GM15510 (cell line): Measurements from ENCODE around the gene RFC2.

Source experiments
- POLR2A ChIP-seq: IDR thresholded peaks from 3 replicates; pipeline ENCODE4 v1.6.1; 2011; ENCODE audit warnings: borderline replicate concordance; ENCODE audit not compliant: insufficient read length; ENCODE audit errors: extremely low read depth

RFC2 gene

DNA sequence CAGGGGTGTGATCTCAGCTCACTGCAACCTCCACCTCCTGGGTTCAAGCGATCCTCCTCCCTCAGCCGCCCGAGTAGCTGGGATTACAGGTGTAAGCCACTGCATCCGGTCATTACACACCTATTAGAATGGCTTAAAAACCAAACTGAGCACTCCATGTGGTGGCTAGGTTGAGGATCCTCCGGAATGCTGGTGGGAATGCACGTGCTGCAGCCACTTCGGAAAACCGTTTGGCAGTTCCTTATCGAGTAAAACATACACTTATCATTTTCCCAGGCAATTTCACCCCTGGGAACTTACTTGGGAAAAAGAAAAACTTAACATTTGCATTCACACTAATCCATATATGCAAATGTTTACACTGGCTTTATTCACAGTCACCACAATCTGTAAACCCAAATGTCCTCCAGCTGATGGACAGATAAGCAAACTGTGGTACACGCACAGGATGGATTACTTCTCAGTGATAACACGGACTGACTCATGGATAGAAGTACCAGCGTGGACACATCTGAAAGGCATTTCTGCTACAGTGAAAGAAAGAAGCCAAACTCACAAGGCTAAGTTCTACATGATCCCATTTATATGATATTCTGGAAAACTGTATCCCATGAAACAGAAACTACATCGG, 20.4 kb downstream of the RFC2 start:
- TF ChIP-seq POLR2A: no peak

DNA sequence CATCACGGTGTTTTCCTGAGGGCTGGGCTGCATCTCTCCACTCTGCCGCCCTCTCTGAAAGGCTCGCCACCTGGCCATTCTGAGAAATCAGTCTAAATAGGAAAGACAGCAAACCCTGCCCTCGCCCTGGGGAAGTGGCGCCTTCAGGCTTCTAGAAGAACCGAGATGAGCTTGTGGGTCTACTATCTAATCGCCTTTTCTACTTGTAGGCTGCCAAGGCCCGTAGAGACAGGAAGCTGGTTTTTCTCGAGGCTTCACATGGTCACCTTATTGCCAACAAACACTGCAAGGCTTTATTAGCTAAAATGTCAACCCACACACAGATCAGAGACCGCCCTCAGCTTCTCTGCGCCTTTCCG, 23.0 kb downstream of the RFC2 start:
- no peak for TF ChIP-seq POLR2A

GRCh38 chr7:74230446-74231231, 23.6 kb downstream of the RFC2 start:
- no peak for TF ChIP-seq POLR2A

GRCh38 chr7:74228951-74229900, 25.0 kb downstream of the RFC2 start:
- peak; percentile 24 for TF ChIP-seq POLR2A

DNA sequence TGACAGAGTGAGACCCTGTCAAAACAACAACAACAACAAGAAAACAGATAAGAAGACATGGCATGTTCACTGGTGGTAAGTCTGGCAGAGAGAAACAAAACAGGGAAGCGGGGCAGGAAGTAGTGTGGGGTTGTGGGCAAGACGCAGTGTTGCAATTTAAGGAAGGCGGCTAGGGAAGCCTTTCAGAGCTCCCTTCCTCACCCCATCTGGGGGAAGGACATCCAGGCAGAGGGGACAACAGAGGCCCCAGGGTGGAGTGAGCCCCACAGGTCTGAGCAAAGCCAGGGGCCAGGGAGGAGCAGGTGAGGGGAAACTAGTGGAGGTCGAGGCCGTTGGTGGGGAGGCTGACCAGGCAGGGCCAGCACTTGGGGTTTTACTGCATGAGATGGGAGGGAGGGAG, 27.6 kb downstream of the RFC2 start:
- peak; percentile 24 for TF ChIP-seq POLR2A

DNA sequence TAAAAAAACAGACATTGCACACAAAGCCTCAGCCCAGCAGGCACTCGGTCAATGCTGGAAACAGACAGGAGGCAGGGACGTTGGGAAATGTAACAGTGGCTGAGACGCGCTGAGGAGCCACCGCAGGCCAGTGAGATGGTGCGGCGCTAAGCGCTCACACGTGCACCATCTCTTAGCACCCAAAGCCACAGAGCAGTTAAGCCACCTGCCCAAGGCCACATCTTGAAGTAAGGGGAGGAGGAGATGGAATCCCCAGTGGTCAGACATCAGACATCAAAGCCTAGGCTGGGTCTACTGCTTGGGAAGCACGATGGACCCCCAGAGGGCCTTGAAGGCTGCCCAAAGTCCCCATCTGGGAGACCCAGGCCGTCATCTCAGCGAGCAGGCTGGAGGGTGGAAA, 28.8 kb downstream of the RFC2 start:
- no peak for TF ChIP-seq POLR2A

DNA sequence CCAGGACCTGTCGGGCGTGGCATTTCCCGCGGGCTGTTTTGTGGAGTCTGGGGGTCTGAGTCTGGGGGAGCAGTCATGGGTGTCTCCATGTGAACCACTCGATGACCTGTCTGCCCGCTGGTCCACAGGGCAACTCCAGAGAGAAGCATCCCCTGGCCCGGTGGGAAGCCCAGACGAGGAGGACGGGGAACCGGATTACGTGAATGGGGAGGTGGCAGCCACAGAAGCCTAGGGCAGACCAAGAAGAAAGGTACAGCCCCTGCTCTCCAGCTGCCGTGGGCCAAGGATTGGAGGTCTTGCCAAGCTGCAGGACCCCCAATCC, 29.7 kb downstream of the RFC2 start:
- no peak for TF ChIP-seq POLR2A

- no peak for TF ChIP-seq POLR2A
Observed at GRCh38 chr7:74223711-74224510, 30.3 kb downstream of the RFC2 start.

DNA sequence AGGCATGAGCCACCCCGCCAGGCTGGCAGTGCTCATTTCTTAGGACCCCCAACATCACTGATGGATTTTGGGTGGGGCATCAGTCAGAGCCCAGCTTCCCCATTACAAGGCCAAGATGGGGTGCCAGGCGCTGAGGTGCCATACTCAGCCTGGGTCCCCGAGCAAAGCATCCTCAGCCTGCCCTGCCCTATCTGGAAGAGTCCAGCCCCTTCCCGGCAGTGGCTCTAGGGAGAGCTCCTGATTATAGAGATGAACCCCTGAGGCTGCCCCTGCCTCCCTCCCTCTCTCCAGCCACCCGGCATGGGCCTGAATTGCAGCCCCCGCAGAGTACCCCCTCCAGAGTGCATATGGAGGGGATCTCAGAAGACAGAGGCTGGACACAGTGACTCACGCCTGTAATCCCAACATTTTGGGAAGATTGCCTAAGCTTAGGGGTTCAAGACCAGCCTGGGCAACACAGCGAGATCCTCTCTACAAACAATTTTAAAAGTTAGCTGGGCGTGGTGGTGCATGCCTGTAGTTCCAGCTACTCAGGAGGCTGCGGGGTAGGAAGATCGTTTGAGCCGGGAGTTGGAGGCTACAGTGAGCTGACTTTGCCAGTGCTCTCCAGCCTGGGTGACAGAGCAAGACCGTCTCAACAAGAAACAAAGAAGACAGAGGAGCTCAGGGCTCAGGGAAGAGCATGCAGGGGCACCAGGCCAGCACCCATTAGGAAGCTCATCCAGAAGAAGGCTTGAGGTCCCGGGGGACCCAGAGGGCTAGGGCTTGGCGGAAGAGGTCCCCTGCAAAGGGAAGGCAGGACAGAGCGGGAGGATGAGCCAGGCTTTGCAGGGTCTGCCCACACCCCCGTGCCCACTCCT, 31.1 kb downstream of the RFC2 start:
- no peak for TF ChIP-seq POLR2A

DNA sequence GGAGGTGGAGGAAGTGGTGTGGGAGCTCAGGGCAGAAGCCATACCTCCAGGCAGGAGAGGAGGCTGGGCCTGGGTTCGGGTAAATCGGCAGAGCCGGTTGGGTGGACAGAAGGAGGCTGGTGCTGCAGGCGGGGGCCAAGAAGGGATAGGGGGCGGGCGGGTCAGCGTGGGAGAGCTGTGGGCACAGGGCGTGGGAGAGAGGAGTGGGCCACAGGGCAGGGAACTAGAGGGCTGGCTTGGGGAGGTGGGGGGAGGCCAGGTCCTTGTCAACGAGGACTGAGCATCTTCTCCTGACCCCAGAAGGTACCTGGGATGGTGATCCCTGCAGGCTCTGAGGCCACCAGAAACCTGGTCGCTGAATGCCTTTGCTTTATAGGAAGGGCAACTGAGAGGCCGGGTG, 32.5 kb downstream of the RFC2 start:
- no peak for TF ChIP-seq POLR2A

- TF ChIP-seq POLR2A: no peak
Observed at GRCh38 chr7:74220229-74220628, 34.0 kb downstream of the RFC2 start.

DNA sequence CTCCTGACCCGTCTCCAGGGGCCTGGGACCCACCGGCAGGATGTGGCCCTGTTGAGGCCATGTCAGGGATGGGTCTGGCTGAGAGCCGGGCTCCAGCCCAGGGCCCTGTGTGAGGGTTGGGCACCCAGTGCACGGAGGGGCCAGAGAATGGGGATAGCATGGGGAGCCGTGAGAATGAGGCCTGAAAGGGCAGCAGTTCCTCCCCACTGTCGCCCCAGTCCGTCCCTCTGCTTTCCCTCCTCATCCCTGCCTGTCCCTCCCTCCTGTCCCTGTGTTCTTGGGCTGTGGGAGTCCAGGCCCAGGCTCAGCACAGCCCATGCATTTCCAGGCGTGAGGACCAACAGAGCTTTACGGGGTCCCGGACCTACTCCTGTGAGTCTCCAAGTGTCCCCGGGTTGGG, 34.8 kb downstream of the RFC2 start:
- TF ChIP-seq POLR2A: no peak

DNA sequence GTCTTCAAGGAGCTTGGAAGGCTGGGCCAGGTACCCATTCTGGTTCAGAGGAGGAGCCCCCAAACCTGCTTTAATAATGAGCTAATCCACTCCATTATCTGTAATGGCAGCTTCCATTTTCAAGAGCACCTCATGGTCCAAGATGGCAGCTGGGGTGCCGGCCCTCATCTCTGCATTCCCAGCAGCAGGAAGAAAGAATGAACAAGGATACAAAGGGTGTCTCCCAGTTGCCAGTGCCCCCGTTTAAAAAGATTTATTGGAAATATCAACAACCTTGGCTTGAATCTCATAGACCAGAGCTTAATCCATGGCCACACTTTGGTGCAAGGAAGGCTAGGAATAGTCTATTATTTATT, 35.9 kb downstream of the RFC2 start:
- TF ChIP-seq POLR2A: no peak
